H1 (cell line): ENCODE results near the gene HLF. TPM values are rescaled to one million over a fixed set of nuclear protein-coding genes. Genes with fewer than 3 reads are reported as not detected.

Source experiments
- ASH2L ChIP-seq: fragments of 200-600, 300-600 bp; sonication (generic); IDR thresholded peaks from one replicate; pipeline ENCODE4 v1.7.1; 2017; ENCODE audit warnings: low read length
- HDAC2 ChIP-seq, 2 experiments: fragments of 300-600 bp in 1 of 2; sonication (generic) in 1 of 2; IDR thresholded peaks; 2 replicates each; pipeline ENCODE4 v1.6.1; 2011 to 2012; ENCODE audit warnings: low read depth in 2 of 2, low read length in 2 of 2, mild to moderate bottlenecking in 2 of 2, moderate library complexity in 2 of 2, borderline replicate concordance in 1 of 2, inconsistent platforms in 1 of 2
- JUN ChIP-seq: IDR thresholded peaks from 2 replicates; pipeline ENCODE4 v1.6.1; 2011; ENCODE audit warnings: low read depth, mild to moderate bottlenecking, improper control_type of control experiment, low read length
- NANOG ChIP-seq: IDR thresholded peaks from 2 replicates; pipeline ENCODE4 v1.6.1; 2011; ENCODE audit warnings: low read length, low read depth, mild to moderate bottlenecking, inconsistent platforms; ENCODE audit not compliant: insufficient read depth, poor library complexity, severe bottlenecking
- RBBP5 ChIP-seq: IDR thresholded peaks from 2 replicates; pipeline ENCODE4 v1.7.1; 2012; ENCODE audit warnings: low read depth, mild to moderate bottlenecking, inconsistent platforms, low read length, moderate library complexity, borderline replicate concordance
- SP4 ChIP-seq: IDR thresholded peaks from 2 replicates; pipeline ENCODE4 v1.6.1; 2012; ENCODE audit warnings: low read length, inconsistent platforms
- polyA plus RNA-seq, 7 experiments: library from polyadenylated mRNA; depleted of rRNA in 3 of 7; stranded (reverse) in 5 of 7; unstranded in 2 of 7; fragments of >200 nt in 5 of 7; fragments of 200-250 nt in 2 of 7; gene quantifications; 1 replicate in 5 of 7; 2 replicates in 1 of 7; 4 replicates in 1 of 7; pipeline versions ENCODE4 v1.2.1 to v1.2.3, GENCODE V29; 2011 to 2013; ENCODE audit warnings: missing spikeins in 2 of 7, mixed read lengths in 2 of 7
- total RNA-seq: library from RNA; stranded (reverse); fragmentation: NEBNext Ultra II Directional; extraction: Animal tissue kit (Norgen Biotek cat#: 25700); gene quantifications from 2 replicates; pipeline ENCODE4 v1.2.1, GENCODE V29; 2021
- TF ChIP-seq, protein P1 (sequence below): fragments of 300-600 bp; sonication (generic); IDR thresholded peaks from 2 replicates; pipeline ENCODE4 v1.7.1; 2012; ENCODE audit warnings: low read length, moderate library complexity, mild to moderate bottlenecking, inconsistent platforms; ENCODE audit not compliant: insufficient replicate concordance
- TF ChIP-seq, protein P2 (sequence below): IDR thresholded peaks from 2 replicates; pipeline ENCODE4 v1.6.1; 2012; ENCODE audit warnings: inconsistent platforms
- TF ChIP-seq, protein P3 (sequence below): IDR thresholded peaks from 2 replicates; pipeline ENCODE4 v1.6.1; 2012; ENCODE audit warnings: inconsistent platforms

The HLF gene
- total and polyA plus RNA-seq, 2 of the 8 experiments (the other 6 are each of a cell fraction or from before 2014, with no cell fraction given), result 0.39 to 0.60 TPM

DNA sequence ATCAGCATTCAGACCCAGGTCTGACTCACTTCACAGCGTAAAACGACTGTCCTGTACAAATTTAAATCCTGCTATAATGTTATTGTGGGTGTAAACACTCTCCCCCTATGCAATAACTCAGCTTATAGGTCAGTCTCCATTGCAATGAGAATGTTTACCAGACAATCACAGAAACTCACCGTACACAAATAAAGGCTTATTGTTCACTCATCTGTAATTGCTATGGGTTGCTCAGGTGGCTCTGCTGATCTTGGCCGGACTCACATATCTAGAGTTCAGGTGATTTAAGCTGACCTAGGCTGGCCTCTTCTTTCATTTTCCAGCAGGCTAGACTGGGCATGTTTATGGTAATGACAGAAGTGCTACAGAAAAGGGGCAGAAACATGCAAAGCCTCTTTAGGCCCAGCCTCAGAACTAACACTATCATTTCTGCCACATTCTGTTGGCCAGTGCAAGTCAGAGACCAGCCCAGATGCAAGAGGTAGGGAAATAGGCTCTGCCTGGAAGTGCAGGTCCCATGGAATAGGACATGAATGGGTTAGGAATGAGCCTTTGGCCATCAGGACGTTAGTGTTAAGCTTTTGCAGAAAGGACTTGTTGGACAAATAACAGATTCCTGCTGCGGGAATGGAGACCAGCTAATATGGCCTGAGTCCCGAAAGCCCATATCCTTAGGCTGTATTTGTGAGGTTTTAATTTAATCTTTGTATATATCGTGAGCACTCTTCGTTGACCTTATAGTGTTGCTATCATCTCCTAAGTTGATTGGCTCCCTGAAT lies 44.0 kb downstream of the HLF start (continued):
- TF ChIP-seq, protein P1, sequence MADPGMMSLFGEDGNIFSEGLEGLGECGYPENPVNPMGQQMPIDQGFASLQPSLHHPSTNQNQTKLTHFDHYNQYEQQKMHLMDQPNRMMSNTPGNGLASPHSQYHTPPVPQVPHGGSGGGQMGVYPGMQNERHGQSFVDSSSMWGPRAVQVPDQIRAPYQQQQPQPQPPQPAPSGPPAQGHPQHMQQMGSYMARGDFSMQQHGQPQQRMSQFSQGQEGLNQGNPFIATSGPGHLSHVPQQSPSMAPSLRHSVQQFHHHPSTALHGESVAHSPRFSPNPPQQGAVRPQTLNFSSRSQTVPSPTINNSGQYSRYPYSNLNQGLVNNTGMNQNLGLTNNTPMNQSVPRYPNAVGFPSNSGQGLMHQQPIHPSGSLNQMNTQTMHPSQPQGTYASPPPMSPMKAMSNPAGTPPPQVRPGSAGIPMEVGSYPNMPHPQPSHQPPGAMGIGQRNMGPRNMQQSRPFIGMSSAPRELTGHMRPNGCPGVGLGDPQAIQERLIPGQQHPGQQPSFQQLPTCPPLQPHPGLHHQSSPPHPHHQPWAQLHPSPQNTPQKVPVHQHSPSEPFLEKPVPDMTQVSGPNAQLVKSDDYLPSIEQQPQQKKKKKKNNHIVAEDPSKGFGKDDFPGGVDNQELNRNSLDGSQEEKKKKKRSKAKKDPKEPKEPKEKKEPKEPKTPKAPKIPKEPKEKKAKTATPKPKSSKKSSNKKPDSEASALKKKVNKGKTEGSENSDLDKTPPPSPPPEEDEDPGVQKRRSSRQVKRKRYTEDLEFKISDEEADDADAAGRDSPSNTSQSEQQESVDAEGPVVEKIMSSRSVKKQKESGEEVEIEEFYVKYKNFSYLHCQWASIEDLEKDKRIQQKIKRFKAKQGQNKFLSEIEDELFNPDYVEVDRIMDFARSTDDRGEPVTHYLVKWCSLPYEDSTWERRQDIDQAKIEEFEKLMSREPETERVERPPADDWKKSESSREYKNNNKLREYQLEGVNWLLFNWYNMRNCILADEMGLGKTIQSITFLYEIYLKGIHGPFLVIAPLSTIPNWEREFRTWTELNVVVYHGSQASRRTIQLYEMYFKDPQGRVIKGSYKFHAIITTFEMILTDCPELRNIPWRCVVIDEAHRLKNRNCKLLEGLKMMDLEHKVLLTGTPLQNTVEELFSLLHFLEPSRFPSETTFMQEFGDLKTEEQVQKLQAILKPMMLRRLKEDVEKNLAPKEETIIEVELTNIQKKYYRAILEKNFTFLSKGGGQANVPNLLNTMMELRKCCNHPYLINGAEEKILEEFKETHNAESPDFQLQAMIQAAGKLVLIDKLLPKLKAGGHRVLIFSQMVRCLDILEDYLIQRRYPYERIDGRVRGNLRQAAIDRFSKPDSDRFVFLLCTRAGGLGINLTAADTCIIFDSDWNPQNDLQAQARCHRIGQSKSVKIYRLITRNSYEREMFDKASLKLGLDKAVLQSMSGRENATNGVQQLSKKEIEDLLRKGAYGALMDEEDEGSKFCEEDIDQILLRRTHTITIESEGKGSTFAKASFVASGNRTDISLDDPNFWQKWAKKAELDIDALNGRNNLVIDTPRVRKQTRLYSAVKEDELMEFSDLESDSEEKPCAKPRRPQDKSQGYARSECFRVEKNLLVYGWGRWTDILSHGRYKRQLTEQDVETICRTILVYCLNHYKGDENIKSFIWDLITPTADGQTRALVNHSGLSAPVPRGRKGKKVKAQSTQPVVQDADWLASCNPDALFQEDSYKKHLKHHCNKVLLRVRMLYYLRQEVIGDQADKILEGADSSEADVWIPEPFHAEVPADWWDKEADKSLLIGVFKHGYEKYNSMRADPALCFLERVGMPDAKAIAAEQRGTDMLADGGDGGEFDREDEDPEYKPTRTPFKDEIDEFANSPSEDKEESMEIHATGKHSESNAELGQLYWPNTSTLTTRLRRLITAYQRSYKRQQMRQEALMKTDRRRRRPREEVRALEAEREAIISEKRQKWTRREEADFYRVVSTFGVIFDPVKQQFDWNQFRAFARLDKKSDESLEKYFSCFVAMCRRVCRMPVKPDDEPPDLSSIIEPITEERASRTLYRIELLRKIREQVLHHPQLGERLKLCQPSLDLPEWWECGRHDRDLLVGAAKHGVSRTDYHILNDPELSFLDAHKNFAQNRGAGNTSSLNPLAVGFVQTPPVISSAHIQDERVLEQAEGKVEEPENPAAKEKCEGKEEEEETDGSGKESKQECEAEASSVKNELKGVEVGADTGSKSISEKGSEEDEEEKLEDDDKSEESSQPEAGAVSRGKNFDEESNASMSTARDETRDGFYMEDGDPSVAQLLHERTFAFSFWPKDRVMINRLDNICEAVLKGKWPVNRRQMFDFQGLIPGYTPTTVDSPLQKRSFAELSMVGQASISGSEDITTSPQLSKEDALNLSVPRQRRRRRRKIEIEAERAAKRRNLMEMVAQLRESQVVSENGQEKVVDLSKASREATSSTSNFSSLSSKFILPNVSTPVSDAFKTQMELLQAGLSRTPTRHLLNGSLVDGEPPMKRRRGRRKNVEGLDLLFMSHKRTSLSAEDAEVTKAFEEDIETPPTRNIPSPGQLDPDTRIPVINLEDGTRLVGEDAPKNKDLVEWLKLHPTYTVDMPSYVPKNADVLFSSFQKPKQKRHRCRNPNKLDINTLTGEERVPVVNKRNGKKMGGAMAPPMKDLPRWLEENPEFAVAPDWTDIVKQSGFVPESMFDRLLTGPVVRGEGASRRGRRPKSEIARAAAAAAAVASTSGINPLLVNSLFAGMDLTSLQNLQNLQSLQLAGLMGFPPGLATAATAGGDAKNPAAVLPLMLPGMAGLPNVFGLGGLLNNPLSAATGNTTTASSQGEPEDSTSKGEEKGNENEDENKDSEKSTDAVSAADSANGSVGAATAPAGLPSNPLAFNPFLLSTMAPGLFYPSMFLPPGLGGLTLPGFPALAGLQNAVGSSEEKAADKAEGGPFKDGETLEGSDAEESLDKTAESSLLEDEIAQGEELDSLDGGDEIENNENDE, result no peak
- TF ChIP-seq, protein P2, sequence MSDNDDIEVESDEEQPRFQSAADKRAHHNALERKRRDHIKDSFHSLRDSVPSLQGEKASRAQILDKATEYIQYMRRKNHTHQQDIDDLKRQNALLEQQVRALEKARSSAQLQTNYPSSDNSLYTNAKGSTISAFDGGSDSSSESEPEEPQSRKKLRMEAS, result no peak
- TF ChIP-seq RBBP5, result no peak
- TF ChIP-seq NANOG, result no peak
- TF ChIP-seq ASH2L, result no peak
- TF ChIP-seq, protein P3, sequence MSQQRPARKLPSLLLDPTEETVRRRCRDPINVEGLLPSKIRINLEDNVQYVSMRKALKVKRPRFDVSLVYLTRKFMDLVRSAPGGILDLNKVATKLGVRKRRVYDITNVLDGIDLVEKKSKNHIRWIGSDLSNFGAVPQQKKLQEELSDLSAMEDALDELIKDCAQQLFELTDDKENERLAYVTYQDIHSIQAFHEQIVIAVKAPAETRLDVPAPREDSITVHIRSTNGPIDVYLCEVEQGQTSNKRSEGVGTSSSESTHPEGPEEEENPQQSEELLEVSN, result no peak
- TF ChIP-seq JUN, result no peak
- no peak for TF ChIP-seq SP4
- TF ChIP-seq HDAC2 (IDR thresholded peaks at IDR 0.05; ENCODE audit: borderline replicate concordance in 1 of 2, low read depth in 2 of 2, low read length in 2 of 2), result no peak
